ENCODE data around the gene THY1.
"Not testable (repeated sequence)": the region's sequence is repeated elsewhere in the genome, so short reads cannot be mapped to it uniquely, and the experiment has no call there.

THY1 gene

DNA sequence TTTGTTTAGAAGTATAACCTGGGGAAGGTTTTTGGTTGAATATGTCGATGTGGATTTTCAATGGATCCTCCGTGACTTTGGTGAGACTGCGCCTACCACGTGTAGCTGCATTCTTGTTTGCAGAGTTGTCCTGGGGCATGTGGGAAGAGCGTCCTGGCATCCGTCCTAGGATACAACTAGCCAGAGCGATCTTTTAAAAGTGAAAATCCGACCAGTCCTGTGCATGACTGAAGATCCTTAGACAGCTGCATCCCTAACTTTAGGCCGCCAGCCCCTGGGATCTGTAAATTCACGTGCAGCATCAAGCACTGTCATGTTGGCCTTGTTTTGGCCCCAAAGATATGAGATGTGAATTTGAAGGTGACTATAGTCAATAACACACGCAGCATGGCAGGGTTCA, 22.4 kb upstream of the THY1 start:
- DNase-seq = peak; percentile 43

DNA sequence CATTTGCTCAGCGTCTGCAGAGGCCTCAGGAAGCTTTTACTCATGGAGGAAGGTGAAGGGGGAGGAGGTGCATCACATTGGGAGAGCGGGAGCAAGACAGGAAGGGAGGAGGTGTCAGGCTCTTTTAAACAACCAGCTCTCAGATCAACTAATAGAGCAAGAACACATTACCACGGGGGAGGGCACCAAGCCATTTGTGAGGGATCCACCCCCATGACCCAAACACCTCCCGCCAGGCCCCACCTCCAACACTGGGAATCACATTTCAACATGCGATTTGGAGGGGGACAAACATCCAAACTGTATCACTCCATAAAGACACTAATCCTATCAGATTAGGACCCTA, 18.9 kb upstream of the THY1 start:
- no peak for DNase-seq

DNA sequence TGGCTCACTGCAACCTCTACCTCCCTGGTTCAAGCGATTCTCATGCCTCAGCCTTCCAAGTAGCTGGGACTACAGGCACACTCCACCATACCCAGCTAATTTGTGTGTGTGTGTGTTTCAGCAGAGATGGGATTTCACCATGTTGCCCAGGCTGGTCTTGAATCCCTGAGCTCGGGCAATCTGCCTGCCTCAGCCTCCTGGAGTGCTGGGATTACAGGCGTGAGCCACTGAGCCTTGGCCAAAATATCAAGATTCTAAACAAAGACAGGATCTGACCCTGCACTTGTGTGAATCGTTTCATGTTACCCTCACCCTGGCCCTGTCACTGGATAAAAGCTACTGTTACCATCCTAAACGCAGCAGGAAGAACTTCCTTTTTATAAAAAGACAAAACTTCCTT, 15.6 kb upstream of the THY1 start:
- DNase-seq = no peak

DNA sequence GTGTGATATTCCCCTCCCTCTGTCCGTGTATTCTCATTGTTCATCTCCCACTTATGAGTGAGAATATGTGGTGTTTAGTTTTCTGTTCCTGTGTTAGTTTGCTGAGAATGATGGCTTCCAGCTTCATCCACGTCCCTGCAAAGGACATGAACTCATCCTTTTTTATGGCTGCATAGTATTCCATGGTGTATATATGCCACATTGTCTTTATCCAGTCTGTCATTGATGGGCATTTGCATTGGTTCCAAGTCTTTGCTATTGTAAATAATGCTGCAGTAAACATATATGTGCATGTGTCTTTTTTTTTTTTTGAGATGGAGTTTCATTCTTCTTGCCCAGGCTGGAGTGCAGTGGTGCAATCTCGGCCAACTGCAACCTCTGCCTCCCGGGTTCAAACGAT, 14.5 kb upstream of the THY1 start:
- not testable (repeated sequence) for DNase-seq

DNA sequence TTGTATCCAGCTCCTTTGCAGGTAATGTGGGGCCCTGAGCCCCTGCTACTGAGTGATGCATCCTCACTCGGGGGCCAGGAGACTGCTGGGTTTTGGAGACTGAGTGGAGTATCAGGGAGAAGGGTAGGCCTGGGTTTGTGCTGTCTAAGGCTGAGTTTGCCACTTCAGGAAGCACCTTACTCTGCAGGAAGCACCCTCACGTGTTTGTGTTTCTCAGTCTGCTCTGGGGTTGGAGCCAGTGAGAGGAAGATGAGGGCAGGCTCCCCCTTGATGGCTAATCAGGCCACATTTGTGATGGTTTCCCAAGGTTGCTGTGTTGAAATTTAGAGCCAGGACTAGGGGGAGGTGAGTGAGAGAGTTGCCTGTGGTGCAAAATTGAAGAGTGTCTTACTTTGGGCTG, 13.7 kb upstream of the THY1 start:
- DNase-seq = no peak

DNA sequence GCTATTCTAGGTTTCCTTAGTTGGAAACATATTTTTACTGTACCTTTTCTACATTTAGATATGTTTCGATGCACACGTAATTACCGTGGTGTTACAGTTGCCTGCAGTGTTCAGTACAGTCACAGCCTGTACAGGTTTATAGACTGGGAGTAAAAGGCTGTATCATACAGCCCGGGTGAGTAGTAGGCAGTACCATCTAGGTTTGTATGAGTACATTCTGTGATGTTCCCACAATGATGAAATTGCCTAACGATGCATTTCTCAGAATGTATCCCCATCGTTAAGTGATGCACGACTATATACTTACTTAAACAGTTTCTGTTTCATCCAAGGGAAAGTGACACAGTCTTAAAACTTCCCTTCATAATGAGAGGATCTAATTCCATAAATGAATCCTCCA, 13.1 kb upstream of the THY1 start:
- DNase-seq = no peak

DNA sequence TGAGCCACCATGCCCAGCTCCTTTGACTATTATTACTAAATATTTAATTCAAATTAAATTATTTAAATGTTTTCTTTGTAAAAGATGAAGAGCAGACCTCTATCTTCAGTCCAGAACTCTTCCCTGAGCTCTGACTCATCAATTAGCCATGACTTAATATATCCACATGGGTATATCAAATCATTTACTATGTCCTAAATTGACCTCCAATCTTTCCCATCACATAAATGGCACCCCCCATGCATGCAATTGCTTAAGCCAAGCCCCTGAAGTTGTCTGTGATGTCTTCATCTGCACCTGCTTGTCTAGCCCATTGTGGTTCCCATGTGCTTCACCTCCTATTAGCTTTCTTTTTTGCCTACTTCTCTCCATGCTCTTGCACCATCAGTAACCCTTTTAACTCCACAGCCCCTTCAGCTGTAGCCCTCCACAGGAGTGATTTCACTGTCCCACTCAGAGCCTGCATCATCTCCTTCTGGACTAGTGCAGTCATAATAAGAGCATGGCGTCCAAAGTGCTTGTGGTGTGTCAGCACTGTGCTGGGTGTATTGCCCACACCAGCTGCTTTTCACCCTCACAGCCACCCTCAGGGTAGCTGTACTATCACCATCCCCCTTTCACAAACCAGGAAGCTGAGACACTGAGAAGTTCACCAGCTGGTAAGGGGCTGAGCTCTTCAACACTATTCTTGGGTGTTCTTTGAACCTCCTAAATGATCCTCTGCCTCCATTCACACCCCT, 11.8 kb upstream of the THY1 start:
- DNase-seq = no peak

DNA sequence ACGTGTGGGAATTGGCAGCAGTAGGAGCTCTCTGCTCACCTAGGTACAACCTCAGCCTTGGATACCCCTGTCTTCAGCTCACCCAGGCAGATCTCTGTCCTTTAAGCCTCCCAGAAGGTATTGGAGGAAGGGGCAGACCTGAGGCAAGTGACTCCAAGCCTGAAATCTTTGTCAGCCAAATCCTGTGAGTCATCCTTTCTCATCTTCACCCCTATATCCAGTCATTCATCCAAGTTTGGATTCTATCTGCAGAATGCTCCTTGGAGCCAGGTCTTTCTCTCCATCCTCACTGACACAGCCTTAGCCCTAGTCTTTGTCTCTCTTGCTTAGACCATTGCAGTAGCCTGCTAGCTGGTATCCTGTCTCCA, 10.4 kb upstream of the THY1 start:
- no peak for DNase-seq

DNA sequence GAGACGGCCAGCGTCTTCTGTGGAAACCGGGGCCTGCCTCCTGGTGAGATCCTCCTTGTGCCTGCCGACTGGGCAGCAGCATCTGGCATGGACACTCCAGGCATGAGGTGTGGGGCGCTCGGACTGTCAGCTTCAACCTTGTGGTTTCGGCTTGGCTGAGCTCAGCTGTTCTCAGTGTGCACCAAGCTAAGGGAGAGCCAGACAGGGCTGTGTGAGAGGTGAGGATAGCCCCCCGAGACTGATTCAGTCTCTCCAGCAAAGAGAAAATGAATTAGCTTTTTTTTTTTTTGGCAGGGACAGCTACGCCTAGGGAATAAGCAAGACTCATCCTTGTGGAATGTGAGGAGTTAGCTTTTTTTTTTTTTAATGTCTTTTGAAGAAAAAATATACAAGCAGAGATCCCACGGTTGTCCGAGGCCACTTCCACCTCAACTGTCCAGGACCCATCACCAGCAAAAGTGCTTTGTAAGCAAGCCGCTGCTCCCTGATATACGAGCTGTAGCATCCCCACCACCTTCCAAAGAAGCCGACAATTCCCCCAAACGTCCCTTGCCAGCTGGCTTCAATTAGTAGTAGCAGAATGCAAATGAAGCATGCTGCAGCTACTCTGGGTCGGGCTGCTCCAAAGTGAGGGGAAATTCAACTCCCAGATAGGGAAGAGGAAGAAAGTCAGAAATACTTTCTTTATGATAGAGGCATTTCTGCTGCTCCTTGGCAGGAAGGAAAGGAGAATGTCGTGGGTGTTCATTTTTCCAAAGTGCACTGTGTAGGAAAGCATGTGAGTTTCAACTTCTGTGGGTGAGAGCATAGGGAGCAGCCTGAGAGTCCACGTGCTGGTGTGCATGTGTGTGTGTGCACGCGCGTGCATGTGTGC, 9.7 kb upstream of the THY1 start:
- DNase-seq = peak; percentile 63

DNA sequence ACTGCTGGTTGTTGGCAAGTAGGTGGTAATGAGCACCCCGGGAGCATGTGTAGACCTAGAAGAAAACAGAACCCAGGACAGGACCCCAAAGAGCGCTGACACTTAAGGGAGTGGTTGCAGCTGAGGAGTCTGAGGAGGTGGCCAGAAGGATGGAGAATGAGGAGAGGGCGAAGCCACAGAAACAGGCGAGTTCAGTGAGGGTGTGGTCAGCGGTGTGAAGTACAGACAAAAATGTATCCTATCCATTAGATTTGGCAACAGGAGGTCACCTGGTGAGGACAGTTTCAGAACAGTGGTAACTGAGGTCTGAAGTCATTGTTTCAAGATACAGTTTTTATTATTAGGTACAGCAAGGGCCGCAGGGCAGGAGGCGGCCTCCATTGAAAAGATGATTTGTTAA, 8.6 kb upstream of the THY1 start:
- no peak for DNase-seq

DNA sequence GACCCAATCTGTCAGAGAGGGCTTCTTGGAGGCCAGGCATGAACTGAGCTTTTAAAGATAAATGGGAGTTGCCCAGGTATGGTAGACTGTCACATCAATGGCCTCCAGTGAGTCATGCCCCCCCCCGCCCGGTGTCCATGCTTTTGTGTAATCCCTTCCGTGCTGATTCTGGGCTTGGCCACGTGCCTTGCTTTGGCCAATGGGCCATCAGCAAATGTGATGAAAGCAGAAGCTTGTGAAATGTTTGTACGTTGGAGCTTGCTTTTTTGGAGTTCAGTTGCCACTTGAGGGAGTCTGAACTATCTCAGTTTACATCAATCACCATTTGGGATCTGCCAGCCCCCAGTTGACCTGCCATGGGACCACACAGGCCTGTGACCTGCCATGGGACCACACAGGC, 4.3 kb upstream of the THY1 start:
- no peak for DNase-seq

DNA sequence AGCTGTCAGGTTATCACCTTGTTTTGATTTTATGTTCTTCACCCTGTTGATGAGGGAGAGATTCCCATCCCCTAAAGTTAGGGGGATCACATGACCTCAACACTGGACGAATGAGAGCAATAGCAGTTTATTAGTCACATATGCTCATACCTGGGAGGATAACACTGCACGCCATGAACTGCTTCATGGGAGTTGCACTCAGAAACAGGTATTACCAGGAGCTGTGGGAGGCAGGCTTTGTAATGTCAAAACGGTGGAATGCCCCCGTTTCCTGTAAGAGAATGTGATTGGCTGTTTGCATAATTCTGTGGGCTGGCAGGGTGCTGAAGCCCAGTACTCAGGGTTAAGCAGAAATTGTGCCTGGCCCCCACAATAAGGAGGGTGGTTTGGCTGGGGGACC, 3.2 kb upstream of the THY1 start:
- no peak for DNase-seq

DNA sequence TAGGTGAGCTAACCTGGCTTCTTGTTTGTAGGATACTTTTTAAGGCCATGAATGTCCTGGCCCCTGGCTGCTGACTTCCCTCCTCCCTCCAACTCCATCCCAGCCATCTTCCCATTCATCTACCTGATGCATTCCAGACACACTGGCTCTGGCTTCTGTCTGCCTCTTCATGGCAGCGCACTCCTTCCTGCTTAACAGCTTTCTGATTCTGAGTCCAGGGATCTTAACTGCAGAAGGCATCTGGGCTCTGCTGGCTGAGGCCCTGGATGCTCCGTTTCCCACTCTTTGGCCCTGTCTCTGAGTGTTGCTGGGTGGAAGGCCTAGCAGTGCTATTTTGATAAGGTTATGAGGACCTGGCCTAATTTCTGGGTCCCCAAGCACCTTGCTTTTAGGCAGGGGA, 1.8 kb upstream of the THY1 start:
- no peak for DNase-seq

DNA sequence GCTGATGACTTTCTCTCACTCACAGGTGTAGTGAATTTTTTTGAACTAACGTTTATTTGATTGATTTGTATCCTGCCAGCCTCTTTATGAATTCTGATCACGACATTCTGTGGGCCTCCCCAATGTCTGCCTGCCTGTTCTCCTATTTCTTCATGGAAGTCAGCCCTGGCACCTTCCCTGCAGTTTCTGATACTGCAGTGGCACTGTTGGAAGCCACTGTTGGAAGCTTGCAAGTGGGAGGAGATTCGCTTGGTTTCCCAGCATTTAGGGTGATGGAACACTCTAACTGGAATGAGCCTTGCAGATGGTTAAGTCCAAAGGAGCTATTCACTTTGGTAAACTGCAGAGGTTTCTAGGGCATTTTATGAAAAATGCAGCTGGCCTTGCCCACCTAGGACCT, 1.3 kb upstream of the THY1 start:
- no peak for DNase-seq

DNA sequence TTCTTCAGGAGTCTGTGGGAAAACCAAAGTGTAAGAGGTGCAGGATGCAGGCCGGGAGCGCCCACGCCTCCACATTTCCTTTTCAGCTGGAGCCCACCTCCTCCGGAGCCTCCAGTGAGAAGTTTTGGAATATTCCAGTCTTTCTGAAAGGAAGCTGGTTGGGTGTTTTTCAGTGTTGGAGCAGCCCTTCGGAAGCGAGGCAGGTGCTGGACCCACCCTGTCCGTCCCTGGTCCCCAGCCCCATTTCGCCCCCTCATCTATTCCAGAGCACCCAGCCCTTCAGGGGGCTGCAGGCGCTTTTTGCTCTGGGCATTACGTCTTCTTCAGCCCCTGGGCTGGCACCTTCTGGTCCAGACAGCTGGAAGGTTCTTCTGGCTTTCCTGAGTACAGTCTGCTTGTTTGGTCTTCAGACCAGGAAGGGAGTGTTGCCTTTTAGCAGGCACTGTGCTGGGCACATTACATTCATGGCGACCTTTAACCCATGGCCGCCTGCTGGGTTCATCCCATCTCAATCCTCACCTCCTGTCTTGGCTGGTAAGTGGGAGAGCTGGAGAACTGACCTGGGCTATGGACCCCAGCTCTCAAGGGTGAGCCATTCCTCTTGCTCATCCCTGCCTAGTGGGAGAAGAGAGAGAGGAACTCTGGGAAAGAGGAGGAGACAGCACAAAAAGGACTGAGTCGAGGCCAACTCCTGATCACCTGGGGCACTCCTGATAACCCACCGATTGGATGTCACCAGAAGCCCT, 710 bp upstream of the THY1 start:
- DNase-seq = no peak

DNA sequence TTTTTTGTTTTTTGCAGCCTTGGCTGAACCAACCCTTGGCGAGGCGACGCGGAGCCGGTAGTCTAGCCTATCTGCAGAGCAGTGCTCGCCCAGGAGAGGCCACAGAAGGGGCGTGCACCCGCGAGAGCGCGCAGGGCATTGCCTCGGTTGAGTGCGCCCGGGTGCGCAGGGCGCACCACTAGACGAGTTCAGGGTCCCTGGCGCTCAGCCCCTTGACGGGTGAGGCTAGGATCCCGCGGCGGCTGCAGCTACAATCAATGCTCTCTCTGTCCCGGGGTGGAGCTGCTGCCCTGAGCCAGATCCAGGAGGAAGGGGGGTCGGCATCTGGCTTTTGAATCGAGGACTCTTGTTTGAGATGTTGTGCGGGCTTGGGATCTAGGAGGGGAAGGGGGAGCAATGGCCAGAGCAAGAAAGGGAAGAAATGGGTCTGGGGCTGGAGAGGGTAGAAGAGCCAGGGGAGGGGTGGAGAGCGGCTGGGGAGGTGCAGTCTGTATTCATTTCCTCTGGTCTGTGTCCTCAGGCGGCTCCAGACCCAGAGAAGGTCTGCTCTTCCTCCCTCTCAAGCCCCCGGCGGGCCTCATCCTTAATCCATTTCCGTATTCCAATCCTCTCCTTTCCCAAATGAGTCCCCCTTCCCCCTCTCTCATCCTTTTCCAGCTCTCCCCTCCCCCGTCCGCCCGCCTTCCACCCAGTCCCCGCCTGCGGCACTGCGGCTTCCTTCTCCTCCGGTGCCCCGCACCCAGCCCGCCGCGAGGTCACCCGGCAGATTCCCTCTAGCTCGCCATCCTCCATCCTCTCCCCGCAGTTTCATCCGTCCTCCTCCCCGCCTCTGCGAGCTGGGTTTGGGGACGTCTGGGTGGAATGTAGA, 797 bp downstream of the THY1 start:
- DNase-seq = peak; percentile 72

DNA sequence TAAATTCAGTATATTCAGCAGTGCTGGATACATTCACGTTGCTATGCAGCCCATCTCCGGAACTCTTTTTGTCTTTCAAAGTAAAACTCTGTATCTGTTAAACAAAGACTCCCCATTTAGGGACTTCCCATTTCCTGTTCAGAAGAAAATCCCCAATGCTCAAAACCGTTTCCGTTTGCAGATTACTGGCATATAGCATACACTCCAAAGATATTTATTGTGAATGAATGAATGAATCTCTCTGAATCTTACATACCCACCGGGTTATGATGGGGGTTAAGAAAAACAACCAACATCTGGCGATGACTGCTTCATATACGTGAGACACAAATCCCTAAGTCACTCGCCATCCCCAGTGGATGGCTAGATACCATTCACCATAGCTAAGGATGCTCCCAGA, 1.6 kb downstream of the THY1 start:
- no peak for DNase-seq

DNA sequence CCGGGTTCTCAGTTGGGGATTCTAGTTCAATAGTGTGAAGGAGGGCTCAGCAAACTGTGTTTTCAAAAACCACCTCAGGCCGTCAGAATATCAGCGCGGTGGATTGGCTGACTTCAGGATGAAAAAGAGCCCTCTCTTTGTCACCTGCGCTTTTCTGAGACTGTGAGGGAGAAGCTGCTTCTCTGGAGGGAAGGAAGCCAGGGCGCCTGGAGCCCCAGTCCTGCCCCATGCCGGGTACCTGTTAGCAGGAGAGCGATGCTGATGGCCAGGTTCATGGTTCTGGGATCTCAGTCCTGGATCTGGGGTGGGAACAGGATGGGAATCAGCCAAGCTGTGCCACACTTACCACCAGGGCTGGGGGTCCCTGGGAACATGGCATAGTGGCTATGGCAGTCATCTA, 2.3 kb downstream of the THY1 start:
- no peak for DNase-seq

DNA sequence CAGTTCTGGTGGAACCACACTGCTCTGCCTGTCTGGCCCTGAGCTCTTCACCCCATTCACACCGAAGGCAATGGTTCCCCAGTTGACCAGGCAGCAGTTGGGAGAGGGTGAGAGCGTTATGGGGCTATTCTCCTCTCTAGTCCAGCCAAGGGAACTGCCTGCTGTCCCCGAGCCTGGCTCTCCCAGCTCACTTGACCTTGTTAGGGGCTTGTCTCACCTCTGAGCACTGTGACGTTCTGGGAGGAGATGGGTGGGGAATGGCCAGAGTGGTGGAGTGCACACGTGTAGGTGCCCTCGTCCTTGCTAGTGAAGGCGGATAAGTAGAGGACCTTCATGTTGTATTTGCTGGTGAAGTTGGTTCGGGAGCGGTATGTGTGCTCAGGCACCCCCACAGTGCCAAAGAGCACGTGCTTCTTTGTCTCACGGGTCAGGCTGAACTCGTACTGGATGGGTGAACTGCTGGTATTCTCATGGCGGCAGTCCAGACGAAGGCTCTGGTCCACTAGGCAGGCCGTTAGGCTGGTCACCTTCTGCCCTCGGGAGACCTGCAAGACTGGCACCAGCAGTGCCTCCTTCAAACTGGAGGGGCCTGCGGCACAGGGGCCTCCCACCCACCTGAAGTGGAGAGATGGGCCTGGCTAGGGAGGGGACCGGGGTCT, 3.0 kb downstream of the THY1 start:
- no peak for DNase-seq

DNA sequence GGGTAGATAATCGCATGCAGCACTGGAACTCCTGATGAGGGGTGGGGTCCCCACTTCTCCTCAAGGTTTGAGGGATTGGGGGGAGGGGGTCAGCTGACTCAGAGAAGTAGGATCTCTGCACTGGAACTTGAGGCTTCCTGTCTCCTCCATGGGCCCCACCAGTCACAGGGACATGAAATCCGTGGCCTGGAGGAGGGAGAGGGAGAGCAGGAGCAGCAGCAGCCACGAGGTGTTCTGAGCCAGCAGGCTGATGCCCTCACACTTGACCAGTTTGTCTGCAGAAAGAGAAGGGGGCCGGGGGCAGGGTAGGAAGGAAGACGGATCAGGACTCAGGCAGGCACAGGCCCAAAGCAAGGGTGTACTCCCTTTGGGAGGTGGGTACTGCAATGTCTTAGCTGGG, 3.7 kb downstream of the THY1 start:
- no peak for DNase-seq

DNA sequence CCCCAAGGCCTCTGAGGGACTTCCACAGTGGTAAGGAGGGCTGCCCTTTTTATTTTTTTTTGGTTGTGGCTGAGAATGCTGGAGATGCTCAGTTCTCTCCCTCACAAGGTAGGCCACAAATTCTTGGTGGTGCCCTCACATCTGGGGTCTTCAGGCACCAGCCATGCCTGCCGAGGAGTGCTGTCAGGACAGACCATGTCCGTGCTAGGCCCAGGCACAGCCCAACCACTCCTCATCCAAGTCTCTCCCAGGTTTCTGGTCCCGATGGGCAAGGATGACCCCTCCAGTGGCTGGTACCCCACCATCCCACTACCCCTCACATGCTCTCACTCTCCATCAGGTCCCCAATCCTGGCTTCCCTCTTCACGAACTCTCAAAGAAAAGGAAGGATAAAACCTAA, 4.2 kb downstream of the THY1 start:
- no peak for DNase-seq

Data from femur (tissue), 1 donor.